Stimulated activated CD4-positive, alpha-beta T cell treated with anti-CD3 and anti-CD28 coated beads, Interleukin-1b, Interleukin-23, amount 100 ng/mL, for 48 hours (primary cell): ENCODE measurements around the gene DUOXA1.
"Not testable (repeated sequence)": the region's sequence is repeated elsewhere in the genome, so short reads cannot be mapped to it uniquely, and the experiment has no call there.

Source experiments
- DNase-seq: peaks from one replicate; pipeline ENCODE4 v3.0.0-alpha.2; 2020

DUOXA1 gene

DNA sequence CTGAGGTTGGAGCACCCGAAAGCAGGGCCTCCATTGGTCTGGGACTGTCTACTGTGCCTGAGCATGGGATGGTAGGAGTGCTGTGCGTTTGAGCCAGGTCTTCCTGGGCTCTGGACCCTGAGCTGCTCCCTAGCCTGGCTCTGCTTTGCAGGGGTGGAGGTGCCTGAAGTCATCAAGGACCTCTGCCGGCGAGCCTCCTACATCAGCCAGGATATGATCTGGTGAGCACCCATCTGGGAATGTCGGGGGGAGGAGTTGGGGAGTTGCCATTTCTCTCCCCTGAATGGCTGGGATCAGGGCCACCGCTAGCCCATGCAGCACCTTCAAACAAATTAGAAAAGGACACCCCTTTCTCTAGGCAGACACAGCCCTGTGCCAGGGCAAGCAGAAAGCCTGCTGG lies 20.8 kb upstream of the DUOXA1 start:
- DNase-seq: no peak

DNA sequence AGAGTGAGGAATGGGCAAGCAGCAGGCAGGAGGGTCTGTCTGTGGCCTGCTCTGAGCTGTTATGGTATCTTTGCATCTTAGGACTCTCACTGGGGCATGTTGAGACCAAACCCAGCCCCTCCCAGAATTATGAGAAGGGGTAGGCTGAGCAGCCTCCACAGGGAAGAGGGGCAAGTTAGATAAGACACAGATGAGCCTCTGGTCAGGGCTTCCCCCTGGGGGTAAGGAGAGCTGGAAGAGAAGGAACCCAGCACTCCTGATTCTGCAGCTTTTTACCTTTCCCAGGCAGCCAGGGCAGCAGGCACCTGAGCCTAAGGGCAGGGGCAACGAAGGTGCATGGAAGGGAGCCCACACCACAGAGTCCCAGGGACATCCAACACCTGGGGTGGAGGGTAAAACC lies 19.4 kb upstream of the DUOXA1 start:
- DNase-seq: no peak

DNA sequence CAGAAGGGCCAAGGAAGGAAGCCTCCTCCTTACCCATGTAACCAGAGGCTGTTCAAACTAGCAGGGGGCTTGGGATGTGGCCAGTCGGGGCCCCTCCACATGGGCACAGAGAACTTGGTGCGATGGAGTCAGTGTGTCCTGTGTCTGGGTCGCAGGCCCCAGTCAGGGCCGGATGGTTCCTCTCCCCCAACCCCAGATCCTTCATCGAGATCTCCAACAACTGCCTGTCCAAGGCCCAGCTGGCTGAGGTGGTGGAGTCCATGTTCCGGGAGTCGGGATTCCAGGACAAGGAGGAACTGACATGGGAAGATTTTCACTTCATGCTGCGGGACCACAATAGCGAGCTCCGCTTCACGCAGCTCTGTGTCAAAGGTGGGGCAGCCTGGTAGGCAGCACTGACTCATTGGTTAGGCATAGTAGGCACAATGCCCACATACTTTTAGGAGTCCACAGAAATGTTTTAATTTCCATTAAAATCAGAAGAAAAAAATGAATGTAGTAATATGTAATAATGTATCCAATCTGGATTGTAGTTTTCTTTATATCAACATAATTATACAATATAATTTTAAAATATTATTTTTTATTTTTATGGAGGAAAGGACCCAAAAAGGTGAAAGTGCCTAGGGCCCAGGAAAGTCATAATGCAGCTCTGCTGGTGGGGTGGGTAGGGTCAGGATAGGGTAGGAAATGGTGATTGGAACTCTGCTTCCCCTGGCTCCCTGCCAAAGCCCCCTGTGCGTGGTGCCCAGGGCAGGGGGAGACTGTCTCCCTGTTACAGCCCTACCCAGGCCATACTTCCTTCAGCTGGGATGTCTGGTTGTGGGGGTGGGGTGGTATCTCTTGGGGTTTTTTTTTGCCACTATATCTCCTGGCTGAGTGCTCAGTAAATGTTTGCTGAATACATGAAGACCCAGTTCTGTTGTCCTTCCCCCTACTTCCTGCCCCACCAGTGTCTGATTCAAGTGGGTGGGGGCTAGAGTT lies 18.7 kb upstream of the DUOXA1 start:
- DNase-seq: no peak

DNA sequence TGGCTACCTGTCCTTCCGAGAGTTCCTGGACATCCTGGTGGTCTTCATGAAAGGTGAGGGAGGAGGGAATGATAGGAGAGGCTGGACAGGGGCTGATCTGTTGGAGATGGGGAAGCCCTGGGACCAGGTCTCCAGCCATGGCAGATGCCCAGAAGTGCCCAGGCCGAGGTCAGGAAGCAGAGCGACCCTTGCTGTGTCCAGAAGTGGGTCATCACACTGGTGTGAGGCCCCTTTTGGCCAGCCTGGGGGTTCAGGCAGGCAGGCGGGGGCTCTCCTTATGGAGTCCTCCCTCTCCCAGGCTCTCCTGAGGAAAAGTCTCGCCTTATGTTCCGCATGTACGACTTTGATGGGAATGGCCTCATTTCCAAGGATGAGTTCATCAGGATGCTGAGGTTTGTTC lies 17.9 kb upstream of the DUOXA1 start:
- DNase-seq: no peak

DNA sequence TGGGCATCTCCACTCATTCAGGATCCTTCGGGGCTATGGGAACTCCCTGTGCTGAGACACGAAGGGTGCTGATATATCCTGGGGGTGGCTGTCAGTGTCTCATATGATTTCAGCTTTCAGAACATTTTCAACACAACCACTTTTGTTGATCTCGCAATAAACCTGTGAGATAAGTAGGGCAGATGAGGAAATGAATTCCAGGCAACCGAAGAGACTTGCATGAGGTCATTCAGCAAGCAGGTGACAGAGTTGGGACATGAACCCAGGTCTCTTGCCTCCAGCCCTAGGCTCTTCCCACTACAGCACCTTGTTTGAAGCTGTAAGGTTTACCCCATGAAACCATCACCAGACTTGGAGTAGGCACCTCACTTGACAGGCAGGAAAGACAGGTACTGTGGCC lies 16.7 kb upstream of the DUOXA1 start:
- no peak for DNase-seq

DNA sequence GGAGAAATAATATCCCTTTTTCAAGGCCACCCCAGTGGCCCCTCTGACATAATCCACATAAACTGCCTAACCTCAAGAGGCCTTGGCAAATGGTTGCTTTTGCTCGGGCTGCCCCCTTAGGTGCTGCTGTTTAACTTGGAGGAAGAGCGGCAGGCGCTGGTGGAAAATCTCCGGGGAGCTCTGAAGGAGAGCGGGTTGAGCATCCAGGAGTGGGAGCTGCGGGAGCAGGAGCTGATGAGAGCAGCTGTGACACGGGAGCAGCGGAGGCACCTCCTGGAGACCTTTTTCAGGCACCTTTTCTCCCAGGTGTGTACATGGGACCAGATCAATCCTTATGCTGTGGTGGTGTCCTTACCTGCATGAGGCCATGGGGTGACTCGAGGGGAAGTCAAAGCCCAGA lies 15.1 kb upstream of the DUOXA1 start:
- DNase-seq: no peak

DNA sequence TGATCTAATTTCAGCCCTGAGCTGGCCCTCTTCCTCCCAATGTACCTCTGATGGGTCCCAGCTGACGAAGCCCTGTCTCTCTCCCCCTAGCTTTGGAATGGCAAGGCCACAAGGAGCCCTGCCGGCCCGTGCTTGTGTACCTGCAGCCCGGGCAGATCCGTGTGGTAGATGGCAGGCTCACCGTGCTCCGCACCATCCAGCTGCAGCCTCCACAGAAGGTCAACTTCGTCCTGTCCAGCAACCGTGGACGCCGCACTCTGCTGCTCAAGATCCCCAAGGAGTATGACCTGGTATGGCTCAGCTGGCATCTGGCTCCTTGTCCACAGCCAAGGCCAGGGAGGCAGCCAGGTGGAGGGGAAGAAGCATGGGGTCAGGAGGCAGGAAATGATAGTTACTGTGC lies 14.3 kb upstream of the DUOXA1 start:
- no peak for DNase-seq

DNA sequence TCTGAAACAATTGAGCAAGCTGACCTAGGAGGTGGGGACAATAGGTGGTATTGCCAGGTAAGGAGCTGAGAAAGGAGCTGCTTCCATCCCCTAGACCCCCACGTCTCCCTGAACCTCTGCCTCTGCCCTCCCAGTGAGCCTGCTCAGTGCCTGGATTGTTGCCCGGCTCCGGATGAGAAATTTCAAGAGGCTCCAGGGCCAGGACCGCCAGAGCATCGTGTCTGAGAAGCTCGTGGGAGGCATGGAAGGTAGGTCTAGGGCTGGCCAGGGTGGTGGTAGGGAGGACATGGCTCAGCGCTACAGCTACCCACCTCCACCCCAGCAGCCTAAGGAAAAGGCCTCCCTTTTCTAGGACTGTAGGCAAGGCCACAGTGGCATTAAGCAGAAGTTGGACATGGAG lies 13.4 kb upstream of the DUOXA1 start:
- DNase-seq: no peak

DNA sequence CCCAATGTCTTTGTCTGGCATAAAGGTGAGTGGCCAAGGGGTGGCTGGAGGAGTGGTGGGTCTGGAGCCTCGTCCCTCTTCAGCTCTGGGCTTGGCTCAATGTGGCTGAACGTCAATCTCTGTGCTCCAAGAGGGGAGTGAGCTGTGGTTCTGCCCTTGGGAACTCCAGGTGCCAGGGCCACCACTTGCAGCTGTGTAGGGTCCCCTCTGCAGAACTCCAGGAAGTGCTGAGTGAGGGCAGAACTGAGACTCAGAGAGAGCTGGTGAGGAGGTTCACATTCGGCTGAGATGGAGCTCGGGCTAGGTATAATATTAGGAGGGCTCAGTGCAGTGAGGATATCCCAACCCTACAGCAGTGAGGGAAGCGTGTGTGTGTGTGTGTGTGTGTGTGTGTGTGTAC lies 11.7 kb upstream of the DUOXA1 start:
- no peak for DNase-seq

DNA sequence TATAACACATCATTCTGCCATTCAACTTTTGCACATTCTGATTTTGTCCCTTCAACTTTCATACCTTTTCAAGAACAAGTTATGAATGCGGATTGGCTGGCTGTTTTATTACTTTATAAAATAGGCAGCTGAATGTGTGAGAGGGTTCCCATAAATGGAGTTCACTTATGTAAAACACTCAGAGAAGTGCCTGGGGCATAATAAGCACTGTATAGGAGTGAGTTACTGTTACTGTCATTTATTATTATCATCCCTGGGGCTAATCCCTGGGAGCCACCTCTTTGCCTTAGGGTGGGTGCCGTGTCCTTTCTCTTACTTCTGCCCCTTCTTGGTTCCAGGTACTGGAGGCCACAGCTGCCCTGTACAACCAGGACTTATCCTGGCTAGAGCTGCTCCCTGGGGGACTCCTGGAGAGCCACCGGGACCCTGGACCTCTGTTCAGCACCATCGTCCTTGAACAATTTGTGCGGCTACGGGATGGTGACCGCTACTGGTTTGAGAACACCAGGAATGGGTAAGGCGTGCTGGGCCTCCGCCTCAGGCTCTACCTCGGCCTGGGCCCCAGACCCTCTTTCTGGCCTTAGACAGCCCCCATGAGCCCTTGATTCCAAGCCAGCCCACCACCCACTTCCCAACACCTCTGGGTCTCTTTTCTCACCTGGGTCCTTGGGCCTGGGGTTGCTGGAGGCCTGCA lies 11.0 kb upstream of the DUOXA1 start:
- DNase-seq: no peak

DNA sequence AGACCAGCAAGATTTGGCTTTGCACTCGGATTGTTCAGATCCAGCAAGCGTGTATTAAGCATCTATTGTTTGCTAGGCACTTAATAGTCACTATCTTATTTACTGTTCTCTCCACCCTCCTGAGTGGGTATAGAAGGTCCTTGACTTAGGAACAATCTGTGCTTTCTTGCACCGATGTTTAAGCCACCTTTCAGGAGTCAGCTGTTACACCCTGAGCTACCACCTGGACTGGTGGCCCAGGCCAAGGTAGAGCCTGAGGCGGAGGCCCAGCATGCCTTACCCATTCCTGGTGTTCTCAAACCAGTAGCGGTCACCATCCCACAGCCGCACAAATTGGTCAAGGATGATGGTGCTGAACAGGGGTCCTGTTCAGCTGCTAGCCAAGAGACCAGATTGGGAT lies 10.1 kb upstream of the DUOXA1 start:
- DNase-seq: no peak

DNA sequence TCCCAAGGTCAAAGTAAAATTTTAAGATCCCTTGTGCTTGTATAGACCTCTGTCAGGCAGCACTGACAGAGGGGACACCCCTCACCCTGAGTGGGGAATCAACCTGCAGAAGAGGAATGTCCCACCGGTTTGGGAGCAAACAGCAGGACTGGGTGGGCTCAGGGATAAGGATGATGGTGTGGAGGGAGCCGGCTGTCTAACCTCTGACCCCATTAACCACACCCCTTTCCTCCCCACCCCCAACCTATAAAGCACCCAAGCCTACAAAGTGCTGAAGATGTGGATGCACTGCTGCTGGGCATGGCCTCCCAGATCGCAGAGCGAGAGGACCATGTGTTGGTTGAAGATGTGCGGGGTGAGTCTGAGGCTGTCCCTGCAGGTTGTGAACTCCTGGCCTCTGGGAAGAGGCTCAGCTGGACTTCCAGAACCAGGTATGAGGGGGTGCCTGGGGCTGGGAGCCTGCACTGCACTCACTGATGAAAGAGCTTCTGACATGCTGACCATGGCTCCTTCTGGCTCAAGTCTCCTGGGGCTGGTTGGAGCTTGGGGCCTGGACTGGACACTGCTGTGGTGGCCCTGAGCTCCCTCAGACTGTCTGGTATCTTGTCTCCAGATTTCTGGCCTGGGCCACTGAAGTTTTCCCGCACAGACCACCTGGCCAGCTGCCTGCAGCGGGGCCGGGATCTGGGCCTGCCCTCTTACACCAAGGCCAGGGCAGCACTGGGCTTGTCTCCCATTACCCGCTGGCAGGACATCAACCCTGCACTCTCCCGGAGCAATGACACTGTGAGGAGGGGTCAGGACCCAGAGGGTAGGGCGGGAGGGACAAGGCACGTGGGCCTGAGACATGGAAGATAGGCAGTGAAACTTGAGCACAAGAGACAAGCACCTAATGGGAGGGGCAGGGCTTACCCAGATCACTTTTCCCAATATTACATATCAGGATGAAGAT lies 9.4 kb upstream of the DUOXA1 start:
- DNase-seq: no peak

DNA sequence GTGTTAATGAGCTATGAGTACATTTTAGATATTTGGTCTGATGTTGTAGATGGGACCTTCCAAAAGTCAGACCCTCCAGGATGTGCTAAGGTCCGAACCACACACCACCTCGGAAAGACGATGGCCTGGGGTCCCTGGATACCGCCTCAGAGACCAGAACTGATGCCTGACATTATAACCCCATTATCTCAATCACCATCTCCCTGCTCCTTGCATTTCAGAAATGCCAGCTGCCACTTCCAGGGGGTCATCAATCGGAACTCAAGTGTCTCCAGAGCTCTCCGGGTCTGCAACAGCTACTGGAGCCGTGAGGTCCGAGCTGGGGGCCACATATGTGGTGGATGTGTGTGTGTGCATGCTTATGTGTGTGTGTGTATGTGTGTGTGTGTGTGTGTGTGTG lies 8.0 kb upstream of the DUOXA1 start:
- DNase-seq: no peak

DNA sequence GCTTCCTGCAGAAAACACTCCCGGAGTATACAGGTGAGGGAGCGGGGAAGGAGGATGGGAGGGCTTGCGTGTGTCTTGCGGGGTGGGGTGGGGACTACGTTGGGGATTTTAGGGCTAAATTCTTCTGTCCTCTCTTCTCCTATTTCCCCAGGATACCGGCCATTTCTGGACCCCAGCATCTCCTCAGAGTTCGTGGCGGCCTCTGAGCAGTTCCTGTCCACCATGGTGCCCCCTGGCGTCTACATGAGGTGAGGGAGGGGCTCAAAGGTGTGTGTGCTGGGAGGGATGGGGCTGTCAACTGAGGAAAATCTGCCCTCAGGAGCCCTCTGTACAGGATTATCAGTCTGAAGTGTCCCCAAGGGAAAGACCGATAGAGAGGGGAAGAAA lies 6.7 kb upstream of the DUOXA1 start:
- no peak for DNase-seq

DNA sequence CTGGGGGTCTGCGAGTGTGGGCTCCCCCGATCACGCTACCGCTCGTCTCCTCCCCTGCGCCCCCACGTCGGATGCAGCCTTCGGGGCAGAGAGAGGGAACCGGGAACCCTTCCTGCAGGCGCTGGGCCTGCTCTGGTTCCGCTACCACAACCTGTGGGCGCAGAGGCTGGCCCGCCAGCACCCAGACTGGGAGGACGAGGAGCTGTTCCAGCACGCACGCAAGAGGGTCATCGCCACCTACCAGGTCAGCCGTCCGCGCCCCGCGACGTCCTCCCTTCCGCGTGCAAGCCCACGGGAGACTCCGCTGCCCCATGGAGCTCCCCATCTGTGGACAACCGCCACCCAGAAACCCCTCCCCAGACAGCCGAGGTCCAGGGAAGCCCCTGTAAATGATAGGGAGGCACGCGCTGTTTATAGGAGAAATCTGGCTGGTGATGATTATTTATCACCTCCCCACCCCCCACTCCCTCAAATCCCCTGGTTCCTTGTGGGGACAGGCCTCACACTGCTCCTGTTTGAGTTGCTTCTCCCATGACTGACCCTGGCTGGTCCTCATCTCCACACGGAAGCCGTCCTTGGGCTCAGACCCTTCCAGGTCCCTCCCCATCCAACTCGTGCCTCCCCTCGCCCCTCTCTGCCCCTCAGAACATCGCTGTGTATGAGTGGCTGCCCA lies 6.2 kb upstream of the DUOXA1 start:
- not testable (repeated sequence) for DNase-seq

DNA sequence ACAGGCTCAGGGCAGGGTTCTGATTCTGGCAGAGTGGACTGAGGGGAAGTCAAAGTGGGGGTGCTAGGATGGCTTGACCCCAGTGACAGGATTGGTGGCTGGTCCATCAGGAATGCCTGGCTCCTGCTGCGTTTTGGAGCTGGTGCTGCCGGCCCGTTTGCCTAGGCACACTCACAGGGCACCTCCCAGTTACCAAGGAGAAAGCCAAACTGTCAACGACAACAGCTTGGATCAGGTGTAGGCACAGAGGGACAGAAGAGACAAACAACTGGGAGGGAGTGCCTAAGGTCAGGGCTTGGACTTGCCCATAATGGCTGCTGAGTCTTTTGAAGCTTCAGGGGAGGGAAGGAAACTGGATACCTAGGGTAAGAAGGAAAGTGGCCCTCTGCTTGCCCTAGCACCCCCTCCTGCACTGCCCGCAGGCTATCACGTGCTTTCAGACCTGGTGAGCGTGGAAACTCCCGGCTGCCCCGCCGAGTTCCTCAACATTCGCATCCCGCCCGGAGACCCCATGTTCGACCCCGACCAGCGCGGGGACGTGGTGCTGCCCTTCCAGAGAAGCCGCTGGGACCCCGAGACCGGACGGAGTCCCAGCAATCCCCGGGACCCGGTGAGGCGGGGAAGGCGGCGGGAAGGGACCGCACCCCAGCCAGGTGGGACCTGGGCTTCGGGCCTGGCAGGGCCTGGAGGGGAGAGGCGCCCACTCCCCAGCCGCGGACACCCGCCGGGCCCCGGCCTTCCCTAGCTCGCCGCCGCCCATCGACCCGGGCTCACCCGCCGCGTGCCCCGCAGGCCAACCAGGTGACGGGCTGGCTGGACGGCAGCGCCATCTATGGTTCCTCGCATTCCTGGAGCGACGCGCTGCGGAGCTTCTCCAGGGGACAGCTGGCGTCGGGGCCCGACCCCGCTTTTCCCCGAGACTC lies 5.3 kb upstream of the DUOXA1 start:
- DNase-seq: no peak

DNA sequence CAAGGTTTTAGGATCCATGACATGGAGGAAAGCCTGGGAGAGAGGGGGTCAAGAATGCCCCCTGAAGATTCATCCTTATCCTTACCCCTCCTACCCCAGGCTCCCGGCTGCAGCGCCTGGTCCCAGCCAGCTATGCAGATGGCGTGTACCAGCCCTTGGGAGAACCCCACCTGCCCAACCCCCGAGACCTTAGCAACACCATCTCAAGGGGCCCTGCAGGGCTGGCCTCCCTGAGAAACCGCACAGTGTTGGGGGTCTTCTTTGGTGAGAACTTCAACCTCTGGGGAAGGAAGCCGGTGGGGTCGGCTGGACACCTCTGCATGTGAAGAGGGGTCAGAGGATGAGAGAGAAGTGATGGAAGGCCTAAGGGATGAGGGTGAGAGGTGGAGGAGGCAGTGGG lies 4.4 kb upstream of the DUOXA1 start:
- DNase-seq: no peak

DNA sequence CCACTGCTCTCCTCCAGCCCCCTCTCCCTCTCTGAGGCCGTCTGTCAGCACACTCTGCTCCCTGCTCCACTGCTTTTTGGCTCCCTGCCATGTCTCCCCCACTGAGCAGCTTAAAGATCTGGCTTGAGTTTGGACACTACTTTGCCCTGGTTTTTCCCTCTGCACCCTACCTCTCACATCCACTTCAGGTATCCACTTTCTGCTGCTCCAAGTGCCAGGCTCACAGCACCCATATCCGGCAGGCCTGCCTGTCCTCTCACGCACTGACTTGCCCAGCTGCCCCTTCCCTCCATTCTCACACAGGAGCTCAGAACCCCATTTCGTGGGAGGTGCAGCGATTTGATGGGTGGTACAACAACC lies 3.9 kb upstream of the DUOXA1 start:
- no peak for DNase-seq

DNA sequence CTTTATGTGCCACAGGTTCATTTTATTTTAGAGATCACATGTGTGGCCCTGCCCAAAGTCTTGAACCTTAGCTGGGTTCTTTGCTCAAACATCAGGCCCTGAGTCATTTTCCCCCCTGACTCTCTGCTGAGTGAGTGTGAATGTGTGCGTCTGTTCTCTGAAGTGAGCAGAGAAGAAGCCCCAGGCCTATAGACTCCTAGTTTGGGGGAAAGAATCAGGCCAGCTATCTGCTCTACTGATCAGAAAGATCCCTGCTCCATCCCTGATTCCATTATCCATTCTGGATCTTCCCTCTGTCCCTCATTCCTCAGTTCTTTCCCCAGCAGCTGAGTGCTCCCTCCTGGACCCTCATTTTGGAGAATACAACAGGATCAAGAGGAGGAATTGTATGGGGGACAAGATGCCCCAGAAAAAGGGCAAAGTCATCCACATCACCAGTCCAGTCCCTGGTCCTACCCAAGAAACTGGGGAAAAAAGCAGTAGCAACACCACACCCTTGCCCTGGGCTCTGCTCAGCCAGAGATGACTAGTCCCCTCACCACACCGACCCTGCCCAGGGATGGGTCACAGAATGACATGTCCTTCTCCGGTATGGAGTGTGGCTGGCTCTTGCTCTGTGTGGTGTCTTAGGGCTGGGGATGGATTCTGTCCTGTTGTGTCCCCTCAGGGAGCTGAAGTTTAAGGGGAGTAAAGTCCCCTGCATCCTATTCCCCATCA lies 3.3 kb upstream of the DUOXA1 start:
- no peak for DNase-seq

DNA sequence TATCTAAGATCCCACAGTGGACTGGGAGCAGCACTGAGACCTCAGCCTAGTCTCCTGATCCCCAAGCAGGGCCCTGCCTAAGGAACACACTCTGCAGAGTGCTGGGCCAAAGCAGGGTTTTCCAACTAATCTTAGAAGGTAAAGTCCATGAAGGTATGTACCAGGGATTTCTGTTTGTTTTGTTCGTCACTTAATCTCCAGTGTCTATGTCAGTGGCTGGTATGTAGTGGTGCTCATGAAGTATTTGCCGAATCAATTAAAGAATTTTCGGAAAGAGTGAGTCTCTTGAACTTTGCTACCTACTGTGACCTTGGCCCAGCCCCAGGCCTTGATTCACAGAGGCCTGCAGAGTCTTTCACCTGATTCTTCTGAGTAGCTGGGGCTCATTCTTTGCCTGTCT lies 1.8 kb upstream of the DUOXA1 start:
- DNase-seq: no peak
